HG02885 (cell line): ENCODE results near the gene SPON1.

Experiments used
- ATAC-seq: cut with Tn5 transposase; IDR thresholded peaks from one replicate; pipeline ENCODE4 v1.9.1; 2021; ENCODE audit warnings: mild to moderate bottlenecking; ENCODE audit not compliant: unreplicated experiment, poor library complexity

Gene SPON1

DNA sequence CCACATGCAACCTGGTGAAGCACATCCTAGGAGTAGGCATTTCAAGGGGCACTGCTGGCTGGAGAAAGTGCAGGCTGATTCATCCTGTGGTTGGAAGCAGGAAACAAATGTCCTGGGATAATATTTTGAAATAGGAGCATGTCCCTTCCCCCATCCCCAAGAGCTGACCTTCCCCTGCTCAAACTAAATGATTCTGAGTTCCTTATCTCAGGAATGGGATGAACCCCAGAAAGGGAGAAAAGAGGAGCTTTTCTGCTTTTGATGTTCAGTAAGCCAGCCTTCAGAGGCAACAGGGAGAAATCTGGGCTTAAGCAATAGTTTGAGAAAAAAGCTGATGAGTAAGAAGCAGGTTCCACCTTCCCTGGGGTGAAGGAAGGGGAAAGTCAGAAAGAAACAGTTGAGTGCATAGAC lies 19.5 kb upstream of the SPON1 start:
- no peak for ATAC-seq

DNA sequence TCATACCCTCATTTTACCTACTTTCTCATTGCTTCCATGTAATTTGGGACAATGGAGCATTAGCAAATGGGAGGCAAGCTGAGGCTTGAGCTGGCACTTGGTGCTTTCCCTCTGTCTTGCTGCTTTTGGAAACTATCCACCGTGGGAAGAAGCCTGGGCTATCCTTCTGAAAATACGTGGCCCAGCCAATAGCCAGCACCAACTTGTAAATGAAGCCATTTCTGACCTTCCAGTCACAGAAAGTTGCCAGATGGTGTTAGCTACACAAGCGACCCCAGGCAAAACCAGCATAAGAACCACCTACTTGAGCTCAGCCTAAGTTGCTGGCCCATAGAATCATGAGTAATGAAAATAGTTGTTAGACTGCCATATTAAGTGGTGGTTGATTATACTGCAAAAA lies 18.5 kb upstream of the SPON1 start:
- no peak for ATAC-seq

DNA sequence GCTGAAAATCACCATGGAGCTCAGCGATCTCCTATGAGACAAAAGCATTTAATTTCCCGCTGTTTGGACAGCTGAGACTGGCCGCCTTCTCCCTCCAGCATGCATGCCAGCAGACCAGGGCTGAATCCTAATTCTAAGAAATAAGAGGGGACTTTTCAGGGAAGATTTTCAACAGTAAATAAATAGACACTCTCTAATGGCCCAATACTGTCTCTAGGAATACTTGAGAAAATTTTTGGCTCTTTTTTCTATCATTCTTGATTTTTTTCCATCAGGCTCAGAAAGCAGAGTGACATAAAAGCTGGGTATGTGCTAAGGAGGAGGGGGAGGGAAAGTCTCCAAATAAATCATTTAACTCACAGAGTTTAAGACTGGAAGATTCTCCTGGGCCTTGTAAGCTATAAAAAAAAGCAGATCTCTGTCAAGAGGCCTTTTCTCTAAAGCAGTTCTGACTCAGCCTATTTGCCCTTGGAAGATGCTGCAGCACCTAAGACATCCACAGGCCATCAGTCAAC lies 17.6 kb upstream of the SPON1 start:
- ATAC-seq = no peak

- ATAC-seq = no peak
These were observed 15.1 kb upstream of the SPON1 start for GRCh38 chr11:13947379-13947778.

GRCh38 chr11:13949876-13950275 lies 12.6 kb upstream of the SPON1 start:
- no peak for ATAC-seq

DNA sequence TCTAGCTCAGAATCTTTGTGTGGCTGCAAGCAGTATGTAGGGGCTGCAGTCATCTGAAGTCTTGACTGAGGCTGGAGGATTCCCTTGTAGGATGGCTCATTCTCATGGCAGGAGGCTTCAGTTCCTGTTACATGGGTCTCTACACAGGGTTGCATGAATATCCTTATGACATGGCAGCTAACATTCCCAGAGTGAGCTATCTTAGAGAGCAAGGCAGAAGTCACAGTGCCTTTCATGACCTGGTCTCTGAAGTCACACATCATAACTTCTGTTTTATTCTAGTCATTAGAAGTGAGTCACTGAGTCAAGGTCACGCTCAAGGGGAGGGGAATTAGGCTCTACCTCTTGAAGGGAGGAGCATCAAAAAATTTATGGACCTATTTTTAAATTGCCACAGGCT lies 10.3 kb upstream of the SPON1 start:
- no peak for ATAC-seq

DNA sequence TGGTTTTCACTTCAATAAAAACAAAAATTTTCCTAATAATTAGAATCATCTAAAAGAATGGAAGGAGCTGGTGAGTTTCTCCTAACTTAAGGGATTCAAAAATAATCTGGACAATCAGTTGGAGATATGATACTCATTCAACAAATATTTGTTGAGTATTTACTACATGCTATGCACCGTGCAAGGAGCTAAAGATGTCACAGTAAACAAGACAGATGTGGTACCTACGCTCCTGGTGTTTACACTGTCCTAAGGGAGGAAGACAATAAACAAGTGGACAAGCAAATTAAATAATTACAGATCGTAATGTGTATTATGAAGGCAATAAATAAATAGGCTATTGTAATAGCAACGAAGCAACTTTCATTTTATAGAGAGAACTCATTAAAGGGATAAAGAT lies 9.9 kb upstream of the SPON1 start:
- ATAC-seq = no peak

GRCh38 chr11:13954591-13954990 lies 7.9 kb upstream of the SPON1 start:
- ATAC-seq = no peak

DNA sequence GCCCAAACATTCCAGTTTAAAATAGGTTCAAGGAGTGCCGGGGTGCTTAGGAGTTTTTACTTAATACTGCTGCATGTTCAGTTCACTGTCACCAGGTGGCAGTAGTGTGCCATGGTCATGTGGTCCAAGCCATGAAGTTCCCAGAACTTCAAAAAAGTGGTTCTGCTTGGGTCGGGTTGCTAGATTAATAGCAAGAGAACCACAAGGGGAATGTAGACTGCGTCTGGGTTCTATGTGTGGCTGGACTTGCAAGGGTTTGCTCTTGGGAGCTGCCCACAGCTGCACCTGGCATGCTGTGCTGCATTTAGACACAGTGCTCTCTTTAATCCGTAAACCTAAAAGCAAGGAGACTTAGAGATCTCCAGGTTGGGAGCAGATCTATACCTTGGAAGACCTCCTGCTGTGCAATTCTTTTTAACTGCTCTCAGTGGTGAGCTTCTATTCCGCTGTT lies 6.5 kb upstream of the SPON1 start:
- ATAC-seq = peak; percentile 66

GRCh38 chr11:13956988-13957387 lies 5.5 kb upstream of the SPON1 start:
- no peak for ATAC-seq

- no peak for ATAC-seq
These were observed 3.7 kb upstream of the SPON1 start for GRCh38 chr11:13958641-13959400.

DNA sequence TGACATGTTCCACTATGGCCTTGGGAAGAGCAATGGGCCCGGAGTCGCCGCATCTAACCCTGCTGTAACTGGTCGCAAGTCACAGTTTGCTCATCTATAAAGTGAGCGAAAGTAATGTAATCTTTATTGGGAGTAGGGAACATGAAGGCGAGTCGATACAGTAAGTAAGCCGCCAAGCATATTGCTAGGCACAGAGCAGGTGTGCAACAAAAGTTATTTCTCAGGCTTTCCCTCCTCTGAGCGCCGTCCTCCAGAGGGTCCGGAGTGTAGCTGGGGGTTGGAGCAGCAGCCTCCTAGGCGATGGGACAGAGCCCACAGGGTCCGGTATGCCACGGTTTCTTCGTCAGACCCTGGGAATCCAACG lies 343 bp upstream of the SPON1 start:
- ATAC-seq = no peak

GRCh38 chr11:13963169-13963948 lies 836 bp downstream of the SPON1 start:
- ATAC-seq = no peak

GRCh38 chr11:13963949-13964770 lies 1.6 kb downstream of the SPON1 start:
- no peak for ATAC-seq

DNA sequence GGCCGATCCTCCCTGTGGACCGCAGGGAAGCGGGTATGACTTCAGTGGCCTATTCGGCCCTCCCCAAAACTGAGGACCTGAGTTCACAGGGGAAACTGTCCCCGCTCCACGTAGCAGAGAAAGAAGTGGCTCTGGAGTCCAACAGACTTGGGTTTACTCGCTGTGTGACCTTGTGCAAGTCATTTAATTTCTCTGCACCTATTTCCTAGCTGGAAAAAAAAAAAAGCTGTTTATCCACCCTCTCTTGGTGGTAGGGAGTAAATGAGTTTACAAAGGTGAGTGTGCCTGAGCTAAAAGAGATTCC lies 2.2 kb downstream of the SPON1 start:
- ATAC-seq = no peak

DNA sequence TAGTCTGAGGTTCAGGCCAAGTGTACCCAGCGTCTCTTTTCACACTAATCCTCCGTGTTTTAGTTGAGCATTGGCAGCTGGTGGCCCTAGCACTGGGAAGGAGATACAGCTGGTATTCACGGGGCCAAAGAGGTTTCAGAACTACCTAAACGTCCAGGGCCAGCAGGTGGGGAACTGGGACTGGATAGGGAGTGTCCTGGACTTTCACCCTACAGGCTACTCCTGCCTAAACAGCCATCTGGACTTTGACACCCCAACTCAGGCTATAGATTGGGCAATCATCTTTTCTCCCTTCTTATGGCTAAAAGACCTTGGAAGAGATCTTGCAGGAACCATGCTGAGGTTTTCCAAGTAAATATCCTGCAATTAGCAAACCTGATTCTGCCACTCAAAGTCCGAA lies 2.8 kb downstream of the SPON1 start:
- no peak for ATAC-seq

DNA sequence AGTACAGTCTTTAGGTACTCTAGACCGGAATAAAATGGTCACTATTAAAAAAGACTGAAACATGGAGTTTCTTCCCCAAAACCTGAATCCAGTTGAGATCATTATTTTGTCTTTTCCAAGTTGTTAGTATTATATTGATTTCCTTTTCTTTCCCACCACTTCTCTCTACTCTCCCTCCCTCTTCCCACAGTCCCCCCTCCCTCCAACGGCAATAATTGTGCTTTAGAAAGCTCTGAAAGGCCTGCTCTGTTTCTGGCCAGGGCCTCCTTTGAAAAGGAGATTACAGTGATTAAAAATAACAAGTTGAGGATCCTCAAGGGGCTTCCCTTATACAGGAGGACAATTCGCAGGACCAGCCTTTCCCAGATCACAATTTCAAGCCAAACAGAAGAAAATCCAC lies 3.5 kb downstream of the SPON1 start:
- ATAC-seq = no peak

DNA sequence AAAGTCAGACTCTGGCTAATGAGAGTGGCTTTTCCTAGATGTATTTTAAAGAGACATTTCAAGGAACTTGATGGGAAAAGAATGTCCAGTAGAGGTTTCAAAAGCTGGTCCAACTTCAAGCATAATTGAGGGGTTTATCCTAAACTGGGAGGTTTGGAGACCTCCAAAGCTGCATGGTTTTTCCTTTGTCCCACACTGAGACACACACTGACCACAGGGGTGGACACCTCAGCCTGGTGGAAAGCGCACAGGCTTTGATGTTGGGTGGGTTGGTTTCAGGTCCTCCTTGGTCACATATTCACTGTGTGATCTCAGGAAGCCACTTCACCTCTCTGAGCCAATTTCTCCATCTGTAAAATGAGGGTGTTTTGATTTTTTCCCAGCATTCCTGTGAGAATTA lies 4.0 kb downstream of the SPON1 start:
- no peak for ATAC-seq

DNA sequence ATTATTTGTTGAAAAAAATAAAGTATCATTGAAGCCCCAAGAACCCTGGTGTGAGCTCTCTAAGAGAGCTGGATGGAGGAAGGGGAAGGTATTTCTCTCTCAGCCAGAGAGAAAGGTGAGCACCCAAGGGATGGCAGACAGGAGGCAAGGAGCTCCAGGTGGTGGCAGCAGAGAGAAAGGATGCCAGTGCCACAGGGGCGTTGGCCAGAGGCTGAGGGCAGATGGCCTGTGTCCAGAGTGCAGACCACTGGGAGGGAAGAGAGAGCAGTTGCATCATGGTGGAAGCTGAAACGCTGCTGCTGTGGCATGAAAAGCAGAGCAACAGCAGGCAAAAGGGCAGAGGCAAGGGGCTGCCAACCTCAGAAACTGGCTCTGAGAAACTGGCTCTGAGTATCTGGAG lies 8.5 kb downstream of the SPON1 start:
- no peak for ATAC-seq

GRCh38 chr11:13972043-13972910 lies 9.8 kb downstream of the SPON1 start:
- ATAC-seq = no peak
